ENCODE data around the gene SOX13. TPM values are rescaled to one million over a fixed set of nuclear protein-coding genes. Genes with fewer than 3 reads are reported as not detected.

The SOX13 gene
- total RNA-seq, 4 donors from 2014 or later = 15.7 to 139 (median 37.9) TPM

DNA sequence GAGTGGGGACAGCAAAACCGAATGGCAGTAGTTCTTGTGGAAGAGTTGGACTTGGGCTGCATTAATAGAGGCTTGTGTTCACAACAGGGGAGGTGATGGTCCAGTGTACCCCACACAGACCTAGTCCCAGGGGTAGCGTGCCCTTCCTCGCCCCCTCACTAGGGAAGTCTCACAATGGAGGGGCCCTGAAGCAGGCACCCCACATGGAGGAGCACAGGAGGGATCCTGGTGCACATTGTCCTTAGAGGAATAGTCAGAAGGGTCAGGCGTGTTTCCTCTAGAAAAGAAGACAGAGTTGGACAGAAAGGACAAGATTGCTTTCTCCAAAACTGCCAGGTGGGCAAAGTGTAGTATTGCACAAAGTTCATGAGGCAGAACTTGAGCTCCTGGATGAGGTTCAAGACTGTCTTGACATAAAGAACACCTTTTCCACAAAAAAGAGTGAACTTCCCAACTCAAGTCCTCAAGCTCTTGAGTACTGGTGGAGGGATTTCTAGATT, 55.6 kb downstream of the SOX13 start:
- H3K36me3 ChIP-seq = no peaks in the 10 kb centered on the region
- no peaks in the 10 kb centered on the region for H3K9me3 ChIP-seq
- H3K4me3 ChIP-seq = no peak overlapping the region
- H3K4me1 ChIP-seq = peaks cover 22 to 32% of the 10 kb centered on the region in 2 donors
- TF ChIP-seq POLR2A (IDR thresholded peaks at IDR 0.05) = no peak
- TF ChIP-seq, protein P1, sequence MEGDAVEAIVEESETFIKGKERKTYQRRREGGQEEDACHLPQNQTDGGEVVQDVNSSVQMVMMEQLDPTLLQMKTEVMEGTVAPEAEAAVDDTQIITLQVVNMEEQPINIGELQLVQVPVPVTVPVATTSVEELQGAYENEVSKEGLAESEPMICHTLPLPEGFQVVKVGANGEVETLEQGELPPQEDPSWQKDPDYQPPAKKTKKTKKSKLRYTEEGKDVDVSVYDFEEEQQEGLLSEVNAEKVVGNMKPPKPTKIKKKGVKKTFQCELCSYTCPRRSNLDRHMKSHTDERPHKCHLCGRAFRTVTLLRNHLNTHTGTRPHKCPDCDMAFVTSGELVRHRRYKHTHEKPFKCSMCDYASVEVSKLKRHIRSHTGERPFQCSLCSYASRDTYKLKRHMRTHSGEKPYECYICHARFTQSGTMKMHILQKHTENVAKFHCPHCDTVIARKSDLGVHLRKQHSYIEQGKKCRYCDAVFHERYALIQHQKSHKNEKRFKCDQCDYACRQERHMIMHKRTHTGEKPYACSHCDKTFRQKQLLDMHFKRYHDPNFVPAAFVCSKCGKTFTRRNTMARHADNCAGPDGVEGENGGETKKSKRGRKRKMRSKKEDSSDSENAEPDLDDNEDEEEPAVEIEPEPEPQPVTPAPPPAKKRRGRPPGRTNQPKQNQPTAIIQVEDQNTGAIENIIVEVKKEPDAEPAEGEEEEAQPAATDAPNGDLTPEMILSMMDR (IDR thresholded peaks at IDR 0.05) = no peak
- peak overlapping the region; percentile 76 to 82 for H3K27ac ChIP-seq
- intact Hi-C loops (cut with DNase I; ENCODE audit: low total_unique reads) = loop anchor here (2.0 to 5.0 kb wide), 2 partner anchors 56 to 268 kb away; partner anchors contain the start of genes SNRPE and SOX13
- no peaks in the 10 kb centered on the region for H3K27me3 ChIP-seq
- no peak for DNase-seq

- Histone ChIP-seq H3K4me1 (peaks cover 22 to 32% of the 10 kb centered on the region in 2 donors), H3K27ac (peak overlapping the region; percentile 76 to 82), H3K9me3 (no peaks in the 10 kb centered on the region), H3K36me3 (no peaks in the 10 kb centered on the region), H3K27me3 (no peaks in the 10 kb centered on the region), H3K4me3 (peak overlapping the region; percentile 22 to 26)
- intact Hi-C loops (cut with DNase I; ENCODE audit: low total_unique reads) = loop anchor here (2.0 to 5.0 kb wide), 2 partner anchors 57 to 268 kb away; partner anchors contain the start of genes SNRPE and SOX13
- peak; percentile 80 to 82 for DNase-seq
- TF ChIP-seq, protein P1 (IDR thresholded peaks at IDR 0.05) = peak; percentile 92 to 96 (median 95)
- no peak for TF ChIP-seq POLR2A (IDR thresholded peaks at IDR 0.05)
Observed at GRCh38 chr1:204128964-204129896, 56.3 kb downstream of the SOX13 start.

GRCh38 chr1:204130178-204130577, 57.3 kb downstream of the SOX13 start:
- Histone ChIP-seq H3K27ac (peak overlapping the region; percentile 76 to 82), H3K4me1 (peaks cover 22 to 32% of the 10 kb centered on the region in 2 donors), H3K36me3 (no peaks in the 10 kb centered on the region), H3K9me3 (no peaks in the 10 kb centered on the region), H3K4me3 (no peak overlapping the region), H3K27me3 (no peaks in the 10 kb centered on the region)
- intact Hi-C loops (cut with DNase I; ENCODE audit: low total_unique reads) = no loop called here
- DNase-seq = peak; percentile 45 to 50
- TF ChIP-seq, protein P1 (IDR thresholded peaks at IDR 0.05) = no peak
- no peak for TF ChIP-seq POLR2A (IDR thresholded peaks at IDR 0.05)

DNA sequence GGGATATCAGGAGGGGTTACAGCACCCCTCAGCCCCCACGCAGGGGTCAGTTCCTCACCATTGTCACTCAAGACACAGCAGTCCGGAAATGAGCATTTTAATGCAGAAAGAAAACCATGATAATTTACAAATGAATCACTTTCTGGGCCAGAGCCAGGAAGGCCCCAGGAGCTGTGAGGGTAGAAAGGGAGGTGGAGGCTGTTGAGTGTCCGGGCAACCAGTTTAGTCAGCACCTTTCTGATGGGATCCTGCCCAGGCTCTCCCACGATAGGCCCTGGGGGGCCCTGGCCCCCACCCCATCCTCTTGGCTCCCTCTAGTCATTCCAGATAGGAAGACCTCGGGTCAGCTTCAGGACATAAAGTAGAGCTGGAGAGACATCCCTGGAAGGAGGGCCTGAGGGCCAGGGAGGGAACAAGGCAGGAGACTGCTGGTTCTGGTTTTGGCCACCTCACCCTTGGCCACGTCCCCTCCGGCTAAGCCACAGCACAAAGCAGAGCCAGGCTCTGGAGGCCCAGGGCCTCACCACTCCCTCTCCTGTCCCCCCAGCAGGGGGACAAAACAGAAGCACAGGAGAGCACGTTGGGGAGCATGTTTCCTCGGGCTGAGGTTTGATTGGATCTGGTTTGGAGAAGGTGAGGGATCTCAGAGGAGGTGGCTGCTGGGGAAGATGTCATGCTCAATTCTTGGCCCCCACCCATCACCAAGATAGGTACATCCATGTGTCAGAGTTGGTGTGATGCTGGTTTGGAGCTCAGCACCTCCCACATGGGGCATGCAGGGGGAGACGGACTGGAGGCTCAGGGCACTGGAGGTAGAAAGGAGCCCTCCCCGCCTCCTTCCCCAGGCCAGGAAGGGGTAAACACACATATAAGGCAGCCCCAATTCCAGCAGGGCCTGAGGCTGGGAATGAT, 58.3 kb downstream of the SOX13 start:
- intact Hi-C loops (cut with DNase I; ENCODE audit: low total_unique reads) = no loop called here
- peak; percentile 87 for DNase-seq
- peaks cover 22 to 32% of the 10 kb centered on the region in 2 donors for H3K4me1 ChIP-seq
- no peaks in the 10 kb centered on the region for H3K9me3 ChIP-seq
- no peak for TF ChIP-seq POLR2A (IDR thresholded peaks at IDR 0.05)
- TF ChIP-seq, protein P1 (IDR thresholded peaks at IDR 0.05) = peak in 1 of 4 experiments; percentile 10
- H3K27ac ChIP-seq = peak overlapping the region; percentile 76 to 82
- H3K27me3 ChIP-seq = no peaks in the 10 kb centered on the region
- no peak overlapping the region for H3K4me3 ChIP-seq
- H3K36me3 ChIP-seq = no peaks in the 10 kb centered on the region

Measured in uterus (tissue), 4 donors.